HepG2 (cell line): Measurements from ENCODE around the gene YTHDF1.

ENCODE experiments used
- CBX5 ChIP-seq: sonication (generic); formaldehyde crosslinking; IDR thresholded peaks from 2 replicates; pipeline ENCODE4 v1.4.0; 2020; ENCODE audit warnings: missing genetic modification reagents, borderline replicate concordance
- CHCHD3 ChIP-seq: sonication (generic); formaldehyde crosslinking; IDR thresholded peaks from 2 replicates; pipeline ENCODE4 v1.8.0; 2022; ENCODE audit warnings: mild to moderate bottlenecking, missing genetic modification reagents, moderate library complexity
- FOXK1 ChIP-seq: sonication (generic); formaldehyde crosslinking; IDR thresholded peaks from 2 replicates; pipeline ENCODE4 v1.4.0; 2020; ENCODE audit warnings: low read depth, missing genetic modification reagents, borderline replicate concordance
- KAT8 ChIP-seq: IDR thresholded peaks from 2 replicates; pipeline ENCODE4 v1.6.1; 2016; ENCODE audit warnings: missing genetic modification reagents, missing compliant biosample characterization
- KDM4B ChIP-seq: sonication (generic); formaldehyde crosslinking; IDR thresholded peaks from 2 replicates; pipeline ENCODE4 v1.4.0; 2020; ENCODE audit warnings: missing genetic modification reagents
- NAIF1 ChIP-seq: sonication (generic); formaldehyde crosslinking; IDR thresholded peaks from 2 replicates; pipeline ENCODE4 v1.5.0; 2020; ENCODE audit warnings: mild to moderate bottlenecking, missing genetic modification reagents, borderline replicate concordance
- NR3C1 ChIP-seq: sonication (generic); formaldehyde crosslinking; IDR thresholded peaks from 2 replicates; pipeline ENCODE4 v1.4.0; 2020; ENCODE audit warnings: missing genetic modification reagents
- POLR2A ChIP-seq, 2 experiments: IDR thresholded peaks; 2 replicates each; pipeline ENCODE4 v1.6.1; 2011; ENCODE audit warnings: low read depth in 2 of 2, low read length in 2 of 2, mild to moderate bottlenecking in 1 of 2, moderate library complexity in 1 of 2; ENCODE audit not compliant: insufficient read depth in 1 of 2
- TAF15 ChIP-seq: fragments of 200-400 bp; formaldehyde crosslinking; IDR thresholded peaks from one replicate; pipeline ENCODE4 v1.6.1; 2018; ENCODE audit warnings: mild to moderate bottlenecking, low read depth, low read length; ENCODE audit not compliant: poor library complexity, severe bottlenecking
- TCF7L2 ChIP-seq: IDR thresholded peaks from 2 replicates; pipeline ENCODE4 v1.6.1; 2011; ENCODE audit warnings: mild to moderate bottlenecking, low read depth, low read length, moderate library complexity
- ZFP36 ChIP-seq: fragments of 150-350 bp; IDR thresholded peaks from 2 replicates; pipeline ENCODE4 v1.6.1; 2018; ENCODE audit warnings: borderline replicate concordance, low read length, low read depth; ENCODE audit not compliant: partially characterized antibody
- ZNF30 ChIP-seq: sonication (generic); formaldehyde crosslinking; IDR thresholded peaks from 2 replicates; pipeline ENCODE4 v1.5.0; 2020; ENCODE audit warnings: mild to moderate bottlenecking, missing genetic modification reagents
- ZSCAN29 ChIP-seq: sonication (generic); formaldehyde crosslinking; conservative IDR thresholded peaks from 2 replicates; pipeline ENCODE4 v1.4.0; 2020; ENCODE audit warnings: mild to moderate bottlenecking, missing genetic modification reagents
- TF ChIP-seq, protein P1 (sequence below): sonication (generic); formaldehyde crosslinking; IDR thresholded peaks from 2 replicates; pipeline ENCODE4 v1.5.0; 2020; ENCODE audit warnings: mild to moderate bottlenecking, missing genetic modification reagents, moderate library complexity

DNA sequence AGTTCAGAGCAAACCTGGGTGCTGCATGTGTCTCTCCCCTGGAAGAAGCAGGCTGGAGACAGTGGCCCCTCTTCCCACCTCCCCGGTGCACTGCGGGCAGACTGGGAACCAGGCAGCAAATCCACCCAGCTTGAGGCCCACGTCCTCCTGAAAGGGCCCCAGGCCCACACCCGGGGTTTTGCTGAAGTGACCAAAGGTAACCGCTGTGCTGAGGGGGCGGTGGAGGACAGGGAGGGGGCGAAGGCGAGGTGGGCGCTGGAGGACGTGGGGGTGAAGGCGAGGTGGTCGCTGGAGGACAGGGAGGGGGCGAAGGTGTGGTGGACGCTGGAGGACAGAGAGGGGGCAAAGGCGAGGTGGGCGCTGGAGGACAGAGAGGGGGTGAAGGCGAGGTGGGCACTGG, 18.0 kb upstream of the YTHDF1 start:
- TF ChIP-seq POLR2A (IDR thresholded peaks at IDR 0.05; ENCODE audit: insufficient read depth in 1 of 2, low read depth in 2 of 2, low read length in 2 of 2) = no peak
- TF ChIP-seq KDM4B (CRISPR knock-in tag) = no peak
- no peak for TF ChIP-seq ZNF30 (CRISPR knock-in tag)
- no peak for TF ChIP-seq FOXK1 (CRISPR knock-in tag)
- no peak for TF ChIP-seq ZSCAN29 (CRISPR knock-in tag)
- TF ChIP-seq, protein P1, sequence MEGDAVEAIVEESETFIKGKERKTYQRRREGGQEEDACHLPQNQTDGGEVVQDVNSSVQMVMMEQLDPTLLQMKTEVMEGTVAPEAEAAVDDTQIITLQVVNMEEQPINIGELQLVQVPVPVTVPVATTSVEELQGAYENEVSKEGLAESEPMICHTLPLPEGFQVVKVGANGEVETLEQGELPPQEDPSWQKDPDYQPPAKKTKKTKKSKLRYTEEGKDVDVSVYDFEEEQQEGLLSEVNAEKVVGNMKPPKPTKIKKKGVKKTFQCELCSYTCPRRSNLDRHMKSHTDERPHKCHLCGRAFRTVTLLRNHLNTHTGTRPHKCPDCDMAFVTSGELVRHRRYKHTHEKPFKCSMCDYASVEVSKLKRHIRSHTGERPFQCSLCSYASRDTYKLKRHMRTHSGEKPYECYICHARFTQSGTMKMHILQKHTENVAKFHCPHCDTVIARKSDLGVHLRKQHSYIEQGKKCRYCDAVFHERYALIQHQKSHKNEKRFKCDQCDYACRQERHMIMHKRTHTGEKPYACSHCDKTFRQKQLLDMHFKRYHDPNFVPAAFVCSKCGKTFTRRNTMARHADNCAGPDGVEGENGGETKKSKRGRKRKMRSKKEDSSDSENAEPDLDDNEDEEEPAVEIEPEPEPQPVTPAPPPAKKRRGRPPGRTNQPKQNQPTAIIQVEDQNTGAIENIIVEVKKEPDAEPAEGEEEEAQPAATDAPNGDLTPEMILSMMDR = no peak
- TF ChIP-seq CHCHD3 (CRISPR knock-in tag) = no peak
- TF ChIP-seq KAT8 (CRISPR knock-in tag) = no peak
- TF ChIP-seq TCF7L2 = no peak
- TF ChIP-seq CBX5 (CRISPR knock-in tag) = no peak
- TF ChIP-seq NR3C1 (CRISPR knock-in tag) = no peak
- TF ChIP-seq NAIF1 = no peak
- no peak for TF ChIP-seq TAF15
- no peak for TF ChIP-seq ZFP36
